ENCODE measurements around the gene IQSEC2. TPM values are rescaled to one million over a fixed set of nuclear protein-coding genes. Genes with fewer than 3 reads are reported as not detected.
A peak's percentile ranks its signal among the peaks of the same experiment; 100 is the strongest.

The IQSEC2 gene
- total RNA-seq, 1 experiment from 2014 or later = 18.8 TPM

- DNase-seq (ENCODE audit: low read depth) = no peak
Measured at GRCh38 chrX:53244610-53245009, 36.8 kb downstream of the IQSEC2 start.

- DNase-seq (ENCODE audit: low read depth) = no peak
Measured at GRCh38 chrX:53242310-53242709, 39.1 kb downstream of the IQSEC2 start.

- no peak for DNase-seq (ENCODE audit: low read depth)
Measured at GRCh38 chrX:53241558-53241957, 39.8 kb downstream of the IQSEC2 start.

DNA sequence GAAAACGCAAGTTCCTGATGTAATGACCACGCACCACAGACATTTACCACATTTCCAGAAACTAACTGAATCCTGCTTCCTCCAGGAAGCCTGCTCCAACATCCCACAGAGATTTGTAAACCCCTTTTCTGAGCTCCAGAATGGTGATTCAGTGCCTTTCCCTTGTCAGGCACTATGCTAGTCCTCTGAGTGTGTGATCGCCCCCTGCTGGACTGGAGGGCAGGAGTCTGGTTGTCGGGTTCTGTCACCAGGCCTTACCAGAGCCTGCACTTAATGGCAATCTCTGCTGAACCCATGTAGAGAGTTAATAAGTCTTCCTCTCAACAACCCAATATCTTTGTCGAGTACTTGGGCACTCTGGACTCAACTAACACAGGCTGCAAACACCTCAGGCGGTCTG, 41.9 kb downstream of the IQSEC2 start:
- peak; percentile 11 for DNase-seq (ENCODE audit: low read depth)

DNA sequence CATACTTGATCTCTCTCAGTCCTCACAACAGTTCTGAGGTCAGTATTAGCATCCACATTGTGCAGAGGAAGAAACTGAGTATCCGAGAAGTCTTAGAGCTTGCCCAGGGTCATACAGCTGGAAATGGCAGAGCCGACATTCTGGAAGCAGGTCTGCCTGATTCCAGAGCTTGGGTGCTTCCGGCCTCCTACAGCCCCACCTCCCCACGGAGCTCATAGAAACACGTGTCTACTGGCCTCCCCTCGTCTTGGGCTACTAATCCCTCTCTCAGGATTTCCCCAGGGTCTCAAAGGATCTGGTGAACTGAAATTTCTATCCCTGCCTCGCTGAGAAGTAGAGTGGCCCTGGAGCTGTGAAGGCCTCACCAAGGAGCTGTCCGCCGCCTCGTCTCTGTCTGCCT, 44.3 kb downstream of the IQSEC2 start:
- no peak for DNase-seq (ENCODE audit: low read depth)

- DNase-seq (ENCODE audit: low read depth) = no peak
Measured at GRCh38 chrX:53236025-53236679, 45.2 kb downstream of the IQSEC2 start.

GRCh38 chrX:53235566-53235965, 45.8 kb downstream of the IQSEC2 start:
- DNase-seq (ENCODE audit: low read depth) = no peak

- no peak for DNase-seq (ENCODE audit: low read depth)
Measured at GRCh38 chrX:53234484-53234883, 46.9 kb downstream of the IQSEC2 start.

- DNase-seq (ENCODE audit: low read depth) = no peak
Measured at GRCh38 chrX:53233536-53233935, 47.8 kb downstream of the IQSEC2 start.

GRCh38 chrX:53230116-53230515, 51.3 kb downstream of the IQSEC2 start:
- DNase-seq (ENCODE audit: low read depth) = no peak

GRCh38 chrX:53227224-53227765, 54.1 kb downstream of the IQSEC2 start:
- no peak for DNase-seq (ENCODE audit: low read depth)

DNA sequence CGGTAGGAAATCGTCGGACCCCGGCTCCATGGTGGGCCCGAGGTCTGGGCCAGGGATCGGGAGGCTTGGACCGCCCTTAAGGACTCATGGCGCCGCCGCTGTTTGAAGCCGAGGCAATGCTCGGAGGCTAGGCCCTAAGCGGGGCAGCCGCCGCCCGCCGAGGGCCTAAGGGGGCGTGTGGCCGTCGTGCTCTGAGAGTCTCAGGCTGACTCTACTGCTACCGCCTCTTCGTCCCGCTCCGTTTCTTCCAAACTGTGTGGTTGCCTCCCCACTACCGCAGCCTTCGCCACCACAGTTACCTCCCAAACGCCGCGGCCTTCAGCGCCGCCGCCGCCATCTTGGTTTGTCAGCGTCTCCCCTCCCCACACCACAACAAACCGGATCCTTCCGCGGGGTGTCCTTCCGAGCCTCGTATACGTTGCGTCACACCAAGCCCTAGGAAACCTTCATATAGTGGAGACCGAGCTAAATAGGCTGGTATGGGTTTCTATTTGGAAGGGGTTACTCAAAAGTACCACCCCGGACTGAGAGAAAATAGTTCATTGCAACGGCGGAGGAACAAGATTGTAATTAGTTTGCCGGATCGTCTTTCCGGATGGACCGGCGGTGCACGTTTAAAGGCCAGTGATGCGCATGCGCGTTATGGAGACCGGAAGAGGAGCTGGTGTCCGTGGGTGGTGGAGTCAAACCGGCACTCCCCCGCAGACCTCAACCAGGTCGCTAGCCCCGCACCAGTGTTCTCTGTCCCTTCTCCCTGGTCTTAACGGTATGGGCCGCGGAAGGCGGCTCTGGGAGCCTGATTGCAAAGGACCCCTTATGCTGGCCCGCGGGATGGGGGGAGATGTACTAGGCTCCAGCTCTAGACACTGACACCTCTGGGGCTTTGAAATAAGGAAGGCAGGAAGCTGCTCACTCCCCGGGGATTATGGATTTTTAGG, 56.3 kb downstream of the IQSEC2 start, which contains the start of gene KDM5C:
Gene KDM5C (minus strand): TSS at position 348 of the 938 bp plus-strand sequence. CDS start 318 bp downstream, at position 30.
- DNase-seq (ENCODE audit: low read depth) = peak; percentile 90

DNA sequence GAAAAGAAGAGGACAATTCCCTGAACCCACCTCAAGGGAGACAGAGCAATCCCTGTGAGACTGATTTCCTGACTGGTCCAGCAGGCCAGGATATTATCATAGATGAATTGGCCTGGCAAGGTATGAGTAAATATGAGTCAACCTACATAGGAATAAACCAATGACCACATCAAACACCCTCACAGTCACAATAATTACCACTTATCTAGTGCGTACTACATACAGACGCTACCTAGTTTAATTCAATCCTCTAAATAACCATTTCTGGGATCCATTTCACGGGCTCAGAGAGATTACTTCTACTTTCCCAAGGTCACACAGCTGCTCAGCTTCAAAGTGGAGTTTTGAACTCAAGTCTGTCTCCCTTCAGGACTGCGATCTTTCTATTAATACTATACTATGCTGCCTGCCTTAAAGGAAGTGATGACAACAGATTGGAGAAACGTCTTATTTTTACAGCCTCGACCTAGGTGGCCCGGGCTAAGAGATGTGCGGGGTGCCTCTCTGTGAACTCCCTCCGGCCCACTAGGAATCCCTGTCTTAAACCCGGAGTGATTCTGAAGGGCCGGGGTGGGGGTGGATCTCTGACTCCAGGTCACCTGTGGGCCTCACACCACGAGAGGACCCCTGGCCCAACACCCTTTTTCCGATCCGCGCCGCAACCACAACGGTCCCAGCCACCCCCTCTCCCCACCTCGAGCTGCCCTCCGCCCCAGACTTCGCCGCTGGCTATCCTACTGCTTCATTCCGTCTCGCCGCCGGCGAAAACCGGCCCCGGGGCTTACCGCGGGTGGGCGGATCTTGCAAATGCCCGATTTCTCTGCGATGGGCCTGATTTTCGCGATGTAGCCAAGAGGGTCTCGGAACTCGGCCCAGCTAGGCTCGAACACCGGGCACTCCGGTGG, 57.2 kb downstream of the IQSEC2 start:
- peak; percentile 82 for DNase-seq (ENCODE audit: low read depth)

- DNase-seq (ENCODE audit: low read depth) = peak; percentile 6
Measured at GRCh38 chrX:53223068-53223693, 58.2 kb downstream of the IQSEC2 start.

Other genes starting within 250 kb of the IQSEC2 start
- gene GPR173, start 232.8 kb downstream of the IQSEC2 start, total RNA-seq (2014; rRNA removed; shearing (Covaris generic)) = 0.54 and 0.81 TPM in 2 replicates
- 4.9 and 18.5 TPM in 2 replicates for gene TSPYL2, start 199.2 kb downstream of the IQSEC2 start, total RNA-seq (2014; rRNA removed; shearing (Covaris generic))
- gene KANTR, start 187.4 kb downstream of the IQSEC2 start, total RNA-seq (2014; rRNA removed; shearing (Covaris generic)) = 3.3 TPM in 2 replicates
- 75.3 and 94.5 TPM in 2 replicates for gene KDM5C, start 56.4 kb downstream of the IQSEC2 start, total RNA-seq (2014; rRNA removed; shearing (Covaris generic))
- gene SMC1A, start 141.1 kb upstream of the IQSEC2 start, total RNA-seq (2014; rRNA removed; shearing (Covaris generic)) = 34.4 and 80.2 TPM in 2 replicates
- gene RIBC1, start 141.3 kb upstream of the IQSEC2 start, total RNA-seq (2014; rRNA removed; shearing (Covaris generic)) = 0.94 and 2.2 TPM in 2 replicates
- 118 and 120 TPM in 2 replicates for gene HSD17B10, start 152.8 kb upstream of the IQSEC2 start, total RNA-seq (2014; rRNA removed; shearing (Covaris generic))